MM.1S (cell line): ENCODE measurements around the gene DDIT3.

Source experiments
- EZH2 ChIP-seq: fragments of 300-600 bp; sonication (generic); optimal IDR thresholded peaks from 2 replicates; pipeline ENCODE3; 2017; ENCODE audit warnings: low read depth, mild to moderate bottlenecking, antibody characterized with exemption, low read length, mixed read lengths
- EZH2phosphoT487 ChIP-seq: fragments of 300-600 bp; sonication (generic); IDR thresholded peaks from 2 replicates; pipeline ENCODE4 v1.6.1; 2018; ENCODE audit warnings: antibody characterized with exemption, low read length
- TF ChIP-seq, protein P1 (sequence below): fragments of 300-600 bp; sonication (generic); IDR thresholded peaks from 2 replicates; pipeline ENCODE4 v1.5.1; 2016; ENCODE audit warnings: antibody characterized with exemption, low read length, mixed read lengths

DNA sequence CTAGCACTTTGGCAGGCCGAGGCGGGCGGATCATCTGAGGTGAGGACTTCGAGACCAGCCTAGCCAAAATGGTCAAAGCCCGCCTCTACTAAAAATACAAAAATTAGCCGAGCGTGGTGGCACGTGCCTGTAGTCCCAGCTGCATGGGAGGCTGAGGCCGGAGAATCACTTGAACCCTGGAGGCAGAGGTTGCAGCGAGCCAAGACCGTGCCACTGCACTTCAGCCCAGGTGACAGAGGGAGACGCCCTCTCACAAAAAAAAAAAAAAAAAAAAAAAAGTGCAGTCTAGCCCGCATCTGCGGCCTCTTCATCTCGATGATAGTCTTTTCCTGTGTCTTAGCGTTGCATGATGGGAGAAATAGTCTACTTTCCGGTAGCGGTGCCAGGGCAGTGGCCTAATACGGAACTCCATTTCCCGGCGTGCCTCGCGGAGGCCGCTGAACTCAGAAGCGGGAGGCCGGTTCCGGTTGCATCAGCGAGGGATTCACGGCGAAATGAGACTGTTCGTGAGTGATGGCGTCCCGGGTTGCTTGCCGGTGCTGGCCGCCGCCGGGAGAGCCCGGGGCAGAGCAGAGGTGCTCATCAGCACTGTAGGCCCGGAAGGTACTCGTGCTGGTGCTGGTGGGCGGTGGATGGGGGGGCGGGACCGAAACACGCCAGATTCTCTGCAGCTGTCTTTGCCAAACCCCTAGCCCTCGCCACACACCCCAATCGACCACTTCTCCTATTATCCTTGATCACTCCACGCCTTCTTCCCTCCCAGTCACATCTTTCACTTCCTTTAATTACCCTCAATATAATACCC is 32.5 kb downstream of the DDIT3 start, which contains the start of gene MARS1:
- TF ChIP-seq, protein P1, sequence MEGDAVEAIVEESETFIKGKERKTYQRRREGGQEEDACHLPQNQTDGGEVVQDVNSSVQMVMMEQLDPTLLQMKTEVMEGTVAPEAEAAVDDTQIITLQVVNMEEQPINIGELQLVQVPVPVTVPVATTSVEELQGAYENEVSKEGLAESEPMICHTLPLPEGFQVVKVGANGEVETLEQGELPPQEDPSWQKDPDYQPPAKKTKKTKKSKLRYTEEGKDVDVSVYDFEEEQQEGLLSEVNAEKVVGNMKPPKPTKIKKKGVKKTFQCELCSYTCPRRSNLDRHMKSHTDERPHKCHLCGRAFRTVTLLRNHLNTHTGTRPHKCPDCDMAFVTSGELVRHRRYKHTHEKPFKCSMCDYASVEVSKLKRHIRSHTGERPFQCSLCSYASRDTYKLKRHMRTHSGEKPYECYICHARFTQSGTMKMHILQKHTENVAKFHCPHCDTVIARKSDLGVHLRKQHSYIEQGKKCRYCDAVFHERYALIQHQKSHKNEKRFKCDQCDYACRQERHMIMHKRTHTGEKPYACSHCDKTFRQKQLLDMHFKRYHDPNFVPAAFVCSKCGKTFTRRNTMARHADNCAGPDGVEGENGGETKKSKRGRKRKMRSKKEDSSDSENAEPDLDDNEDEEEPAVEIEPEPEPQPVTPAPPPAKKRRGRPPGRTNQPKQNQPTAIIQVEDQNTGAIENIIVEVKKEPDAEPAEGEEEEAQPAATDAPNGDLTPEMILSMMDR = peak; percentile 41
- TF ChIP-seq EZH2 (no peak), EZH2phosphoT487 (no peak)
